ENCODE measurements around the gene DNAJC15.
"Not testable (repeated sequence)": the region's sequence is repeated elsewhere in the genome, so short reads cannot be mapped to it uniquely, and the experiment has no call there.

Gene DNAJC15

GRCh38 chr13:43005460-43006236, 17.7 kb upstream of the DNAJC15 start:
- no peak for DNase-seq

DNA sequence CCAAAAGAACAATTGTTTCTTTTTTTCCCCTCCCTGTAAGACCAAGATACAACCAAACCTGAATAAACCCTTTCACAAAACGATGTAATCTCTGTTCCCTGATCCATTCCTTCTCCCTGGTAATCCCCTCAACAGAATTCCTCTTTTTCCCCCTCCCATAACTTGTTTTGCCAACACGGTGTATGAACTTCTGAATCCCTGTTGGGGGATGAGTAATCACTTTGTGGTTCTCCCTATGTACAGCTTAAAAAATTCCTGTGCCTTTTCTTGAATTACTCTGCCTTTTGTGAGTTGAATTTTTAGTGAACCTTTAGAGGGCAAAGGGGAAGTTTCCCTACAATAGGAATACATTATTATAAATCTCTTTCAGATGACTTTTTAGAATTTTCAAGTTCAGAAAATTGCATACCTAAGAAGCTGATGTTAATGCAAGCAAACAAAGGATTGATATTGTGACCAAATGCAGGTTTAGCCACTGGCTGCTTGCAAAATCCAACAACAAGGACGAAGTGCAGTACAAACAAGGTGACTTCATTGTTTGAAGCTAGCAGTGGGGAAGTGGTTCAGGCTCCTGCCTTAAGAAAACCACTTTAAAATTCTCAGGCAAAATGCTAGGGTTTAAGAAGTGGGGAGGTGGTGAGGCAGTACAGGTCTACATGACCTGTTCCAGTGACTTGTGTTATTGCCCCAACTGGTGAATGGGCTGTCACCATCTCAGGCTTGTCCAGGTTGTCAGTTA, 16.3 kb upstream of the DNAJC15 start:
- DNase-seq, result no peak

GRCh38 chr13:43008596-43008995, 14.8 kb upstream of the DNAJC15 start:
- no peak for DNase-seq

GRCh38 chr13:43009506-43009905, 13.9 kb upstream of the DNAJC15 start:
- DNase-seq, result no peak

- no peak for DNase-seq
These were observed 9.2 kb upstream of the DNAJC15 start for GRCh38 chr13:43014162-43014561.

GRCh38 chr13:43016226-43016625, 7.2 kb upstream of the DNAJC15 start:
- no peak for DNase-seq

DNA sequence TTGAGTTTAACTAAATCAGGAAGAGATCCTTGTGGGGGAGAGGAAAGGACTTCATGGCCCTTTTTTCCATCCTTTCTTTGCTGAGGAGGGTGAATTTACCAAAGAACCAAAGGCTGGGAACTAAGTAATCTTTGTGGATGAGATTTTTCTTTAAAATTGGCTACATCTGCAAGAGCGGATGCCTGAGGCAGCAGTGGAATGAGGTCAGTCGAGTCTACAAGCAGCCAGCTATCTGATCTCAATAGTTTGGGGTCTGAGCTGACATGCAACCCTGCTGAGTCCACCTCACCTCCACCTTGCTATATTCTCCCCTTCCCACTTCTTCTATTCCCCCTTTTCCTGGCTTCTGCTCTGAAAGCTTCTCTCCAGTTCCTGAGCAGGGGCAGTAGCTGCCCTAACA, 3.6 kb upstream of the DNAJC15 start:
- DNase-seq, result no peak

DNA sequence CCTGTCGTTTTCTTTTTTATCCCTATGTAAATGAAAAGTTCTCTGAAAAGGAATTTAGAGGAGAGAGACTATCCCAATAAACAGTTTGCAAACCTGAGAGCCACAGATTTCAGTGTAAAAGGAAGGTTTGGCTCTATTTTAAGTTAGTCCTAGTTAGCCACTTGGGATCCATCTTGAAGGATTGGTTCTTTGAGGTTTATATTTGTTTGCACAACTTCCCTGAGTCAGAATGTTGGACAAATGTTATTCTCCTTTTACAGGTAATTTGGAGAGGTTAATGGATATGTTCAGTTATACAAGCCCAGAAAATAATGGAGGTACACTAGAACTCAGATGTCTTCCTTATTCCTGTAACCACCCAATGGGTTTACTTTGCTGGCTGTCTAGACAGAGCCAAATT, 2.6 kb upstream of the DNAJC15 start:
- no peak for DNase-seq

DNA sequence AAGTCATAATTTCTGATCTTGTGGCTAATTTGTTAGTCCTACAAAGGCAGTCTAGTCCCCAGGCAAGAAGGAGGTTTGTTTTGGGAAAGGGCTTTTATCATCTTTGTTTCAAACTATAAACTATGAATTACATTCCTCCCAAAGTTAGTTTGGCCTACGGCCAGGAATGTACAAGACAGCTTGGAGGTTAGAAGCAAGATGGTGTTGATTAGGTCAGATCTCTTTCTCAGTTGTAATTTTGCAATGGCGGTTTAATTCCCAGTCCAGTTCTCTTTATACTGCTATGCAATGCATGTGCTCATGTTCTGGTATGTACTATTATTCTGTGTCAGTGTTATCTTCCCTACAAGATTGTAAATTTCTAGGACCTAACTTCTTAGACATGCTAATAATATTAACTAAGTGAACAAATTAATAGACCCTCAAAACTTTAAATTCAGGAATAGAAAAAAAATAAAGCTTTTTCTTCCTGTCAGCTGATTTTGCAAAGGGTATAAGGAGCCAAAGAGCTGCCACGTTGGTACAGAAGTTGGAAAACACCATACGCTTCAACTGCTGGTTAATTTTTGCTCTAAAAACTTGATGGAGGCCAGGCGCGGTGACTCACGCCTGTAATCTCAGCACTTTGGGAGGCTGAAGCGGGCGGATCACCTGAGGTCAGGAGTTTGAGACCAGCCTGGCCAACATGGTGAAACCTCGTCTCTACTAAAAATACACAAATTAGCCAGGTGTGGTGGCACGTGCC, 1.3 kb upstream of the DNAJC15 start:
- DNase-seq, result no peak

- no peak for DNase-seq
These were observed 475 bp upstream of the DNAJC15 start for GRCh38 chr13:43022934-43023288.

DNA sequence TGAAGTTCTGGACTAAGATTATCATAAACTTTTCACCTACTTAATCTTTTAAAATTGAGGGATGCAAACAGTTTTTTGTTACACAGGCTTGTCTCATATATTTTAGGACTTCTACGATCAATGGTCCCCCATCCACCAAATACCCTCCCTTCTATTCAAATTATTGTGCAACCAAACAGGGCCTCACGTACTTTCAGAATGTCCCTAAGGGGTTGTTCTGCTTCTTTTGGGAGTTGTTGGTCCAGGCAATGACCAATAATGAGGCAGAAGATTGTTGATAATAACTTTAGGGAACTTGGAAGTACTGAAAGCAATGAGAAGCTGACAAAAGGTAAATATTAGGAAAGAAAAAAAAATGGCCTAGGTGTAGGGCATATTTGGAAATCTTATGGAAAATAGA, 2.9 kb downstream of the DNAJC15 start:
- no peak for DNase-seq

GRCh38 chr13:43030548-43030947, 7.2 kb downstream of the DNAJC15 start:
- DNase-seq, result no peak

DNA sequence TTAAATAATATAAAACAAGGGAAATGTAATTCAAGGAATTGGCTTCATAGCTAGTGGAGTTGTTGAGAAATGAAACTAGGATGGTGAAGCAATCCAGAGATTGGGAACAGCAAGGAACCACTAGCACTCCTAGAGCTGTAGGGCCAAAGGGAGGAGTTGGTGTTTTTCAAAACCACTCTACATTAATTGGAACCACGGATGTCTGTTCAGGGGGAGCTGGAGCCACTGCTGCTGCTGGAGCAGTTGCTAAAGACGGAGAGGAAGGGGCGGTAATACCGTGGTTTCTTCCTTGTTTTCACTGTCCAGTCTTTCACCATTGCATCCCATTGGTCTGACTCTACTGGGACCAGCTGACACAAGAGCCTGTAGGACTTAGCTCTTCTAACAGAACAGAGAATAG, 8.5 kb downstream of the DNAJC15 start:
- DNase-seq, result no peak

DNA sequence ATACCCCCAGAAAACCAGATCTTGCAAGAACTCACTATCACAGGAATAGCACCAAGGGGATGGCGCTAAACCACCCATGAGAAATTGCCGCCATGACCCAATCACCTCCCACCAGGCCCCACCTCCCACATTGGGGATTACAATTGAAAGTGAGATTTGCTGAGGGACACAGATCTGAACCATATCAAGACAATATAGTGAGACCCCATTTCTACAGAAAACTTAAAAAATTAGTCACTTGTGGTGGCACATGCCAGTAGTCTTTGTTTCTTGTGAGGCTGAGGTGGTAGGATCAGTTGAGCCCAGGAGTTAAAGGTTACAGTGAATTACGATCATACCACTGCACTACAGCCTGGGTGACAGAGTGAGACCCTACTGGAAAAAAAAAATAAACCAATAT, 9.7 kb downstream of the DNAJC15 start:
- no peak for DNase-seq

- no peak for DNase-seq
These were observed 13.2 kb downstream of the DNAJC15 start for GRCh38 chr13:43036351-43037250.

DNA sequence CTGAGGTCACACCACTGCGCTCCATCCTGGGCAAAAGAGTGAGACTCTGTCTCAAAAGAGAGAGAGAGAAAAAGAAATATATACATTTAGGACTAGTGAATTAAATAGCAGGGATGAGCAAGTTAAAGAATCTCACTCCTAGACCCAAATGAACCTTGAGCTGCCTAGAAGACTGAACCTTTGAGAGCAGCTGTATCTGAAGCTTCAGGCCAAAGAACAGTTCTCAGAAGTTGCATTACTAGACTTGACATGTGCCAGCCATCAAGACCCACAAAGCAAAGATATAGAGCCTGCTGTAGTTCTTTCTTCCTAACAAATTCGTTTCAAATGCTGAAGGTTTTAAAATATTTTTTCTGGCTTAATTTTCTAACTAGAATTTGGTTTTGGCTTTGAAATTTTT, 16.6 kb downstream of the DNAJC15 start:
- no peak for DNase-seq

DNA sequence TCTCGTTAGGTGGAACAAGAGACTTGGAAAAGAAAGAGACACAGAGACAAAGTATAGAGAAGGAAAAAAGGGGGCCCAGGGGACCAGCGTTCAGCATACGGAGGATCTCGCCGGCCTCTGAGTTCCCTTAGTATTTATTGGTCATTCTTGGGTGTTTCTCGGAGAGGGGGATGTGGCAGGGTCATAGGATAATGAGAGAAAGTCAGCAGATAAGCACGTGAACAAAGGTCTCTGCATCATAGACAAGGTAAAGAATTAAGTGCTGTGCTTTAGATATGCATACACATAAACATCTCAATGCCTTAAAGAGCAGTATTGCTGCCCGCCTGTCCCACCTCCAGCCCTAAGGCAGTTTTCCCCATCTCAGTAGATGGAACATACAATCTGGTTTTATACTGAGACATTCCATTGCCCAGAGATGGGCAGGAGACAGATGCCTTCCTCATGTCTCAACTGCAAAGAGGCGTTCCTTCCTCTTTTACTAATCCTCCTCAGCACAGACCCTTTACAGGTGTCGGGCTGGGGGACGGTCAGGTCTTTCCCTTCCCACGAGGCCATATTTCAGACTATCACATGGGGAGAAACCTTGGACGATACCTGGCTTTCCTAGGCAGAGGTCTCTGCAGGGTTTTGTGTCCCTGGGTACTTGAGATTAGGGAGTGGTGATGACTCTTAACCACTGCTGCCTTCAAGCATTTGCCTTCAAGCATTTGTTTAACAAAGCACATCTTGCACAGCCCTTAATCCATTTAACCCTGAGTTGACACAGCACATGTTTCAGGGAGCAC, 17.4 kb downstream of the DNAJC15 start:
- DNase-seq, result not testable (repeated sequence)

DNA sequence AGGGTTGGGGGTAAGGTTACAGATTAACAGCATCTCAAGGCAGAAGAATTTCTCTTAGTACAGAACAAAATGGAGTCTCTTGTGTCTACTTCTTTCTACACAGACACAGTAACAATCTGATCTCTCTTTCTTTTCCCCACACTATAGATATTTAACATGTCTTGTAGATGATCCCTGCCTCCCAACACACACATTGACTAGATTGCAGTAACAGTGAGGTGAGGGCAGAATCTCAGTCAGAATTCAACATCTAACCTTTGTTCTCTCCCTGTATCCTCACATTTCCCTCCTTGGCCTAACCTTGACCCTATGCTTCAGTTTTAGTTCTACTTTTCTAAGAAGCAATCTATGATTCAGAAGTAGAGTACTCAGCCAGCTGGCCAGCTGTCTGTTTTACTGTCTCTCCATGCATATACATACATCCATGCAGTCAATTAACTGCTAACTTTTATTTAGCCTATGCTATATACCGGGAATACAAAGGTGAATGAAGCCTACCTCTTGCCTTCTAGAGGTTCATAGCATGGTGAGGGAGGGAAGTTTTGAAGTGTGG, 18.1 kb downstream of the DNAJC15 start:
- no peak for DNase-seq

DNA sequence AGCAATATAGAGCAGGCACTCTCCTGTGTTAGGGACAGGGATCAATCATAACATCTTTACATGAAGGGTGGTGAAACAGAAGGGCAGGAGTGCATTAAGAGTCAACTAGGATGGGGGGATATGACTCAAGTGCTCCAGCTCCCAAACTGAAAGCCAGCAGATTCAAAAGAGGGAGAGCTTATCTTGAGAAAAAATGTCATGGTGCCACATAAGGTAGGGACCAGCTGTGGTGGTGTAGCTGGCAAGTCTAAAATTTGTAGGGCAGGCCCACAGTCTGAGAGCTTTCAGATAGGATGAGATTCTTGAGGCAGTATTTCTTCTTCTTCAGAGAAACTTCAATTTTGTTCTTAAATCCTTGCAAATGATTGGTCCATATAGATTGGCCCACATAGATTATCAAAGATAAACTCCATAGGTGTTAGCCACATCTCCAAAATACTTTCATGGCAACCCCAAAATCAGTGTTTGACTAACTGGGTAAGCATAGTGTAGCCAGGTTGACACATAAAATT, 19.1 kb downstream of the DNAJC15 start:
- DNase-seq, result no peak

DNA sequence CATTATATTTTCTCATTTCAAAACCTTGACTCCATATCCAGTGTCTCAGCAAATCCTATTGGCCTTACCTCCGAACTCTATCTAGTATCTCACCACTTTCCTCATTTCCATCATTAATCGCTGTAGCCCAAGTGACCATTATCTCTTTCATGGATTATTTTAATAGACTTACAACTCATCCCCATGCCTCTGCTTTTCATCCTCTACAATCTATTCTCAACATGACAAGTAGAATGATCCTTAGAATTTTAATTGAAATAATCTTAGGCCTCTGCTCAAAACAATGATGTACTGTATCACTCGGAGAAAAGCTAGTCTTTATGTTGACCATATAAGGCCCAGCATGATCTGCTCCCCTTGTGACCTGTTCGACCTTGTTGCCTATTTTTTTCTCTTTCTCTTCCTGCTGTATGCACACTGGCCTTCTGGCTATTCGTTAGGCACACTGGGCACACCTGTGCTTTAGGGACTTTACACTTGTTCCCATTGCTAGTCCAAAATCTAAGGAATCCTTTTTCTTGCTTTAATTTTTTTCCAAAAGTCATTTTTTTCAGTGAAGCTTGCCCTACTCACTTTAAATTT, 21.4 kb downstream of the DNAJC15 start:
- DNase-seq, result no peak

DNA sequence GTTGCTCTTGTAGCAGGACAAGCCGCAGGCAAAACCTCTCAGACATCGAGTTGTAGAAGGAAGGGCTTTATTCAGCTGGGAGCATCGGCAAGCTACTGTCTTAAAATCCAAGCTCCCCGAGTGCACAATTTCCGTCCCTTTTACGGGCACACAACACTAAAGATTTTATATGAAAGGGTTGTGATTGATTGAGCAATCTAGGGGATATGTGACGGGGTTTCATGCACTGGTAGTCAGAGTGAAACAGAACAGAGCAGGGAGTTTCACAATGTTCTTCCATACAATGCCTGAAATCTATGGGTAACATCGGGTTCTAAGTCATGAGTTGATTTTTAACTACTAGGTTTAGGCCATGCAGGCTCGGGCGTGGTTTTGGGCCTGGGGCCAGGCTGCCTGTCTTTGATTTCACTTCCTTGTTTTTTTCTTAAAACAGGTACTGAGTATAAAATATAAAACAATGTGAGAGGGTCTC, 22.0 kb downstream of the DNAJC15 start:
- peak; percentile 37 for DNase-seq

Measured in CD4-positive, alpha-beta T cell treated with Interleukin-12 subunit alpha and Interleukin-12 subunit beta, for 1 hour (primary cell).